GM12864 (cell line): ENCODE results near the gene MEP1A.

ENCODE experiments used
- DNase-seq: peaks from one replicate; pipeline ENCODE4 v3.0.0-alpha.2; 2011; ENCODE audit warnings: low read depth
- H3K4me3 ChIP-seq: 2 replicates; pipeline ENCODE4 v1.5.1; 2011; ENCODE audit warnings: mild to moderate bottlenecking, low read depth, low read length, control low read depth
- TF ChIP-seq, protein P1 (sequence below): IDR thresholded peaks from 2 replicates; pipeline ENCODE4 v1.5.1; 2011; ENCODE audit warnings: low read depth, mild to moderate bottlenecking, moderate library complexity, low read length, control low read depth, inconsistent platforms; ENCODE audit errors: missing control alignments

The MEP1A gene

DNA sequence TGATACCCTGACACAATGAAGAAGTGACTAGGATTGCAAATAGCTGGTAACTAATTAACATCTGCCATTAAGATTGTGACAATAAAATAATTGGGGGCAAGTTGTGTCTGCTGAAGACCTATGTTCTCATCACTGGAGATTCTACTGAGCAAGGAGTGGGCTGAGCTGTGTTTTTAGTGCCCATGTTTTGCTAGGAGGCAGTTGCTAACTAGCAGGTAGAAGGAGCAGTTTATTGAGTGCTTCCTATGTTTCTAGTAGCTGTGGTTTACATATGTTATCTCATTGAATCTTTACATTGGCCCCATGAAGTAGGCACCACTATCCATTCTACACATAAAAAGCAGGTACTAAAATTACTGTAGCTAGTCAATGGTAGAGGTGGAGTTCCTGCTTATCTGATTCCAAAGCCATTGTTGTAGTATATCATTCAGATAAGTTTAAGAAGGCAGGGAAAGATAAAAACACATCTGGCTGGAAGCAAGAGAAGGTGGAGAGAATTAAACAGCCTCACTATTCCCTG lies 2.8 kb upstream of the MEP1A start:
- TF ChIP-seq, protein P1, sequence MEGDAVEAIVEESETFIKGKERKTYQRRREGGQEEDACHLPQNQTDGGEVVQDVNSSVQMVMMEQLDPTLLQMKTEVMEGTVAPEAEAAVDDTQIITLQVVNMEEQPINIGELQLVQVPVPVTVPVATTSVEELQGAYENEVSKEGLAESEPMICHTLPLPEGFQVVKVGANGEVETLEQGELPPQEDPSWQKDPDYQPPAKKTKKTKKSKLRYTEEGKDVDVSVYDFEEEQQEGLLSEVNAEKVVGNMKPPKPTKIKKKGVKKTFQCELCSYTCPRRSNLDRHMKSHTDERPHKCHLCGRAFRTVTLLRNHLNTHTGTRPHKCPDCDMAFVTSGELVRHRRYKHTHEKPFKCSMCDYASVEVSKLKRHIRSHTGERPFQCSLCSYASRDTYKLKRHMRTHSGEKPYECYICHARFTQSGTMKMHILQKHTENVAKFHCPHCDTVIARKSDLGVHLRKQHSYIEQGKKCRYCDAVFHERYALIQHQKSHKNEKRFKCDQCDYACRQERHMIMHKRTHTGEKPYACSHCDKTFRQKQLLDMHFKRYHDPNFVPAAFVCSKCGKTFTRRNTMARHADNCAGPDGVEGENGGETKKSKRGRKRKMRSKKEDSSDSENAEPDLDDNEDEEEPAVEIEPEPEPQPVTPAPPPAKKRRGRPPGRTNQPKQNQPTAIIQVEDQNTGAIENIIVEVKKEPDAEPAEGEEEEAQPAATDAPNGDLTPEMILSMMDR, result no peak
- no peak for DNase-seq
- no peak overlapping the region for H3K4me3 ChIP-seq

DNA sequence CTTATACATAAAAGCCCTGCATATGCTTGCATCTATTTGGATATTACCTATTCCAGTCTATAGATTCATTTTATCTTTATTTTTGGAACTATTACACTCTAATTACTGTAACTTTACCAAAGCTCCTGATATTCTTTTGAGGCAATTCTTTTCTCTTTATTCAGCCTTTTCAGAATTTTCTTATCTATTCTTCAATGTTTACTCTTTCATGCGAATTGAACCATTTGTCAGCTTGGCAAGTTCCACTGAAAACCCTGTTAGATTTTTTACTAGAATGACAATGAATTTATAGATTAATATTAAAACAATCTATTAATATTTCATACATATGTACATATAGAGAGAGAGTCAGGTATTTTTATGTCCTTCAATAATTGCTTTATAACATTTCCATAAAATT lies 554 bp upstream of the MEP1A start:
- DNase-seq, result no peak
- TF ChIP-seq, protein P1, result no peak
- H3K4me3 ChIP-seq, result no peak overlapping the region

DNA sequence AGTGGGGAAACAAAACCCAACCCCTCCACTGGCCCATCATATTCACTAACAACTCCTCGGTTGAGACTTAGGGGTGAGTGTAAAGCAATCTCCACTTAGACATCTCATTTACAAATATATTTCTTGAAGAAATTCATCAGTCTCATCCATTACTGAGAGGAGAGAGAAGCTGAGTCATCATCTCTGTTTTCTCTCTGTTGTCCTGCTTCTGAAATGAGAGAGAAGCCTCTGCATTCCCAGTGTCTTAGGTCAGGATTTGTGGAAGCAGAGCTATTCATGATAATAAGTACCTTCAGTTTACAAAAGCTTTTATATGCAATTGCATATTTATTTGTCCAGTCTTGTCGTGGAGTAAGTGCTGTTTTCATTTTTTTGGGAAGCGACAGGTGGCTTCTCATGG lies 879 bp downstream of the MEP1A start:
- TF ChIP-seq, protein P1, result no peak
- DNase-seq, result no peak
- no peak overlapping the region for H3K4me3 ChIP-seq

DNA sequence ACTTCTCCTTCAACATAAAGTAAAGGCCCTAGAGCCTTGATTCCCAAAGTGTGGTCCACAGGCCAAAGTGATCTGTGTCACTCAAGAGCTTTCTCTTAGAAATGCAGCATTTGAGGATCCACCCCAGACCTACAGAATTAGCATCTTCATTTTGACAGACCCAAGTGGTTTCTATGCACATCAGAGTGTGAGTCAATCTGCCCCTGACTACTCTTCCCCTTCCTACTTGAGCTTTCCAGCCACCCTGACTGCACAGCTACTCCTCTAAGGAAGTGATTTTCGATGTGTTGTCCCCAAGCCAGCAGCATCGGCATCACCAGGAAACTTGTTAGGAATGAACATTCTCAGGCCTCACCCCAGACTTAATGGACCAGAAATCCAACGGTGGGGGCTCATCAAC lies 2.6 kb downstream of the MEP1A start:
- no peak overlapping the region for H3K4me3 ChIP-seq
- DNase-seq, result no peak
- TF ChIP-seq, protein P1, result no peak

DNA sequence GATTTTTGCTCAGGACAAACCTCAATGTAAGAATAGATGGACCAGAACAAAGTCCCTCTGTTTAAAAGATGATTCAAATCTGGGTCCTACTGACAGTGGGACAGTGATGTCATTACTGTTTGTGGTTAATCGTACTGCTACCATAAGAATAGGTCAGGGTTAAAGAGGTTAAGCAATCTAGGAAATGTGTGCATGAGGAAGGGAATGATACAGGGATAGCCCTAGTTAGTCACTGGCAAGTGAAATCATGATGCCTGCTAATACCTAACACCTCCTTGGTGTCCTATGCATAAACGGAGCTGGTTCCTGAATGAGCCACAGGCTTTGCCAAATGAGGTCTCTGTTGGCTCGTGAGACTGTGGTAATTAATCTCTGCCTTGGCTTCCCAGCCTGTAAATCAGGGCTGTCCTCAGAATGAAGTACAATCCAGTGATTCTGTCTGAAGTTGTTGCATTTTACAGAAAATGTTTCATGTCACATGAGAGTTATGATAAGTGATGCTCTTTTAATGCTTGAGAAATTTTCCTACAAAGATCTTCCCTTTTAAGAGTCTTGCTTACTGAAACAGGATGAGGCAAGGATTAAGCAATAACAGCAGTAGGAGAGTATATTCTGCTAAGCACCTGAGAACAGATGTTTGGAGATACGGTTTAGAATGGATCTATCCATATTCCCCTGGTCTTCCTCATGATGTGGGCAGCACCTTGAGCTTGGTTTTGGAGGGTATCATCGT lies 3.8 kb downstream of the MEP1A start:
- H3K4me3 ChIP-seq, result no peak overlapping the region
- DNase-seq, result no peak
- TF ChIP-seq, protein P1, result no peak

DNA sequence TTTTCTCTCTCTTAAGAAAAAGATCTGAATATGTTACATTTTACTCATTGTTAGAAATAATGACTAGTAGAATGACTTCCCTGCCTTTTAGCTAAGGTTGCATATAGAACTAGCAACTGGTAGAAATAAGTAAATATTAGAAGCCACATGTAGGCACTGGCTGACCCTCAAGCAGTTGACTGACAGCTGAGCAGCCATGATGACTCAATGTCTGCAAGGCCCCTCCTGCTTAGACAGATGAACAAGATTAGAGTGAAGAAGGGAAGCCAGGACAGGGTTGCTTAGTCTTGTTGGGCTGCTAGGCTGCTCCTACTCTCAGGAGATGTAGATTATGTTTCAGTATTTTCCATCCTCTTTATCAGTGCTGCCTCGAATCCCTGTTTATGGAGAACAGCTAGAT lies 6.5 kb downstream of the MEP1A start:
- no peak for DNase-seq
- no peak overlapping the region for H3K4me3 ChIP-seq
- TF ChIP-seq, protein P1, result no peak

DNA sequence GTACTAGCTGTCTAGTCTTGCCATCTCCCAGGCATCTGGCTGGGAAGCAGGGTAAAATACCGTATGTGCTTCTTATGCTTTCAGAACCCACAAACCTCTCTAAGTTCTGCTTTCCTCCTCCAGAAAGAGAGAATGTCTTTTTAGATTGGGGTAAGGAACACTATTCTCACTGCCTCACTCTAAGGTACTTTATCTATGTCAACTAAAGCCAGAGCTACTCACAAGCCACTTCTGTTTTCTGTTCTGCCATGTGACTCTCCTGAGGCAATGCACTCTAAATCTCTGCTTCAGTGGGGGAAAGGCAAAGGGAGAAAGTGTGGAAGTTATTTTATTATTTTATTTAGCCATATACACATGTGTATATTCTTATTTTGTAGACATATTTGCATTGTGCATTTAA lies 15.6 kb downstream of the MEP1A start:
- TF ChIP-seq, protein P1, result no peak

More for the DNA sequence above, 15.6 kb downstream of the MEP1A start:
- no peak for DNase-seq
- no peak overlapping the region for H3K4me3 ChIP-seq
